GM20431 (cell line): ENCODE measurements around the gene EBF3.

Experiments
- in situ Hi-C: fragments of 300-500 bp; cut with MseI, MboI; formaldehyde crosslinking; loops from one replicate; pipeline ENCODE4 v1.15.0; 2020; ENCODE audit warnings: low sequenced_read_pairs; ENCODE audit not compliant: unreplicated experiment

EBF3 gene

DNA sequence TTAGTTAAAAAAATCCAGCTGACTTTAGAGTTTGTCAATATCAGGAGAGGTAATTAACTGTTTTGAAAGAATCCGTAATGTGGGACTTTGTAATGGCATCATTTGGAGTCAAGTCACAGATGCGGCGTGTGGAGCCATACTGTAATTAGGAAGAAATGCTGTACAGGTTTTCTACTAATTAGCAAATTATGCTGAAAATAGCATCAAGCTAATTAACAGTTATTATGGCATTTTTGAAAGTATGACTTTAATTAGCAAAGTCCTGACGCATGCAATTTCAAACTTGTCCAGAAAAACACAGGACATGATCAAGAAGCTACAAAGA lies 68.3 kb downstream of the EBF3 start:
- in situ Hi-C loops = no loop called here

DNA sequence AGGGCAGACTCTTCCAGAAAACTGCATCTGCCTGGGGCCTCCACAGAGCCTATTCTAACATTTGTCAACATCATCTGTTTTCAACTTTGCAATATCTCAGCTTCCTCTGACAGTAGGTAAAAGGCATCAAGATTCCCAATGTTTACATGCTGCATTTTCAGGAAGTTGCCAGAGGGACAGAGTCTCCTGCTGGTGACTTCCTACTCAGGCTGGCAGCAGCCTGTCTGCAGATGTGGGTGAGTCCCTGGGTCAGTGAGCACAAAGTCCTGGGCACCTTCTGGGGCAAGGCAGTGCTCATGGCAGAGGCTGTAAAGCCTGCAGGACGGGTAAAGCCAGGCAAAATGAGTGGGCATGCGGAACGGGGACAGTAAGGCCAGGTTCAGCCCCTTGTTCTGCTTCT lies 69.4 kb downstream of the EBF3 start:
- in situ Hi-C loops = no loop called here

DNA sequence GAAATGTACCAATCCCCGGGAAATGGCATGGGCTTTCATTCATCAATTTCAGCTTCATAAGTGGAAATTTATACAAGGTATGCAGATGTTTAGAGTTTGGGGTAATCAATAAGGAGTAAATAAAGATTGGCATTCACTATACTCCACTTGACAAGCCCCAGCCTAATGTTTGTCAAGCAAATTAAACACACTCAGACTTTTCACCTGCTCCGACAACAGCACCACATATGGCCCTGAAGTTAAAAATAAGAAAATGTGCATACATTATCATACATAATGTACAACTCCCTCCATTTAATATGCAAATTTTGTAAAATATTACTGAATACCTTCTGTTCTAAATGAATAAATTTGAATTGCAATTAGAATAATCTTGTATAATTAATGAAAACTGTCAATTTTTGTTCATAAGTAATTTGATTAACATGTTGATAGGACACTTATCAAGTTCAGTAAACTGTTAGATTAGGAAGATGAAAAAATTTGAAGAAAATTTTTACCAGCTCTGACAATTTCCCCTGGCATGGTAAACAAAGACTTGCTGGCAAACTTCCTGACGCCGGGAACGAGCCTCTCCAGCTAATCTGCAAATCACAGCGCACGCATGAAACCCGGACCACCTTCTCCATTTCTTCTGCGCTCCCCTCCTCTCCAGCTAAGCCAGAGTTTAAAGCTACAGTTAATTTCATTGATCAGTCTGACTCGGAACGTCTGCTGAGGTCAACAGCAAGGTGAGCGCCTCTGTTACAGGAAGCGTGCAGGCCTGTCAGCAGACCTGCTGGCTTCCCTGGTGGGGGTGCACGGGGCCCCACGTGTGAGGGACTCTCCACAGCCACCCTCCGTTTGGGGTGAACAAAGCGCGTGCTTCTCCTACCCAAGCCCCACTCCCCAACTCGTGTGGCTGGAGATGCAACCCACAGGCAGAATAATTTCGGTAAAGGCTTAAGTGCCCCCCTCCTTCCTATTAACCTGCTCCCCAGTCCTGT lies 70.7 kb downstream of the EBF3 start:
- in situ Hi-C loops = no loop called here

DNA sequence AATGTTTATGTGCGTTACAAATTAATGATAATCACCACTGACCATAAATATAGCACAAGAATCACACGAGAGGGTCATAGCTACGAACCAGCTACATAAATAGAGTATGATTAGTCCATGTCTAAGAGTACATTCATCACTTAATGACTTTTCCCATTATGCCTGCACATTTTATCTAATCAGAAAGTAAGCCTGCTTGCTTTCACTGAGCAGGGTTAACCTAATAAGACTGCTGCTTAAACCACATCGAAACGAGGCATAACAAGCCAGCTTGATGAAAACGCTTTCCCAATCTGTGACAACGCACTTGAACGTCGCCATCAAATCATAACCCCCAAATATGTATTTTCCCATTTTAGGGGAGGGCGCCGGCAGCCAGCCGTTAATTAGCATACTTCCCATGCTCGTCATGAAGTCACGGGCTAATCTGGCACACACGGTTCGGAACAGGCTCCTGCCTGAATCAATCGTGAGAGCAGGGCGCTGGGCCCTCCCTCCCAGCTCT lies 71.5 kb downstream of the EBF3 start:
- in situ Hi-C loops = no loop called here

DNA sequence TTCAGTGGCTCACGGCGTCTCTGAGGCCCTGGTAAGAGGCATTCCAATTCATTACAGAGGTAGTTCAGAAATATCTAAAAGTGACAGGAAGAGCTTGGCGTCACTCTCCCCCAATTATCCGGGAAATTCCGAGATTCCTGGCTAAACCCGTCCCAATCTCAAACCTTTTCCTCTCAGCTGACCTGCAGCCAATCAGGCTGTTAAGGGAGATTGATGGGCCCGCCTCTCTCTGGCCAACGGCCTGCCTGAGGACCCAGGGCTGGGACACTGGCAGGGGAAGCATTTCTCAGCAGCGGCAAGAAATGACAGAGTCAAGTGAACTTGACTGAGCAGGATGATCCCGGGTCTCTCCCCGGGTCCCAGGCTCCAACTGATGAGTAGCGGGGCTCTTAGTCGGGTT lies 72.3 kb downstream of the EBF3 start:
- in situ Hi-C loops = no loop called here

DNA sequence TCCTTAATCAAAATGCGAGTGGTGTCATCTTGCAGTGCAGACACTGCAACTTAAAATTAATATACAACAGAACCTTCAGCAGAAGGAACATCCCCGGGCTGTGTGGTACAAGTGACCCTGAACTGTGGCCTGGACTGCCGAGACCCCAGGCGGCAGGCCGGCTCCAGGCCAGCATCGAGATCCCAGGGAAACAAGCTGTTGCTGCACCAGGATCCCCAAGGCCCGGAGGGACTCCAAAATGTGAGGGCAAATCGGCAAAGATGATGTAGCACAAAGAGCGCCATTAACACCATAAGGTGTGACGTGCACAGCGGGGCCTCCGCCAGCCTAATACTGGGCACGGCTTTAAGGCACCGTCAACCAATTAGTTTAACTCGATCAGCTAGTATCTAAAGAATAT lies 73.9 kb downstream of the EBF3 start:
- in situ Hi-C loops = no loop called here

DNA sequence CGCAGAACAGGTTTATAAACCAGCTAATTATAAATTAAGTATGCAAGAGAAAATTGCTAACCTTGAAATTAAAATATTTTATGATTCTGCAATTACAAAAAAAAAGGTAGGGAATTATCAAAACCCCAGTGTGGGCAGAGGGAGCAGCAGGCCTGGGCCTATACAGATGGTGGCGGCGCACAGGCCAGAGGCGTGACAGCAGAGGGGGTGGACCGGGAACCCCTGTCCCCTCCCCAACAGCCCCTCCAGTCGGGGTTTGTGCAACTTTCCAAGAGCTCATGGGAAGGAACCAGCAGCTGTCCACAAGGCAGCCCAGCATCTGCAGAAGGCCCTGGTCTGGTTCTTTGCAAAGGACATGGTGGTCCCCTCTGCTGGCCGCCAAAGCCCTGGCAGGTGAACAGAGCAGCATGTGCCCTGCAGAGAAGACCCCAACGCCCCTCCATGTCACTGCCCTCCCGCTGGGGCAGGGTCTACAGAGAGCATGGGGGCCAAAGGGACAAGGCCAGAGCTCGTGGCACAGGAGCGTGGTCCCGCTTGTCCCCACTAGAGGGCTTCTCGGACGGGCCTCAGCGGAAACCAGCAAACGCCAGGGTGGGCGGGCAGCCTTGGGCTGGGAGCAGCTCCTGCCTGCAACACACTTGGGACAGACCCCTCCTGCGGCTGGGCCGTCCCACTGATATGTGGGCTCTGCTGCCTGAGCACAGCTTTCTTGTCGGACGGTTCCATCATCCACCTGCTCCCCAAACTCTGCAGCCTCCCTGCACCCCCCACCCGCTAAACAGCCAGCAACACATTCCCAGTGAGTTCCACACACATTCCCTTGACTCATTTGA lies 75.1 kb downstream of the EBF3 start:
- in situ Hi-C loops = no loop called here

DNA sequence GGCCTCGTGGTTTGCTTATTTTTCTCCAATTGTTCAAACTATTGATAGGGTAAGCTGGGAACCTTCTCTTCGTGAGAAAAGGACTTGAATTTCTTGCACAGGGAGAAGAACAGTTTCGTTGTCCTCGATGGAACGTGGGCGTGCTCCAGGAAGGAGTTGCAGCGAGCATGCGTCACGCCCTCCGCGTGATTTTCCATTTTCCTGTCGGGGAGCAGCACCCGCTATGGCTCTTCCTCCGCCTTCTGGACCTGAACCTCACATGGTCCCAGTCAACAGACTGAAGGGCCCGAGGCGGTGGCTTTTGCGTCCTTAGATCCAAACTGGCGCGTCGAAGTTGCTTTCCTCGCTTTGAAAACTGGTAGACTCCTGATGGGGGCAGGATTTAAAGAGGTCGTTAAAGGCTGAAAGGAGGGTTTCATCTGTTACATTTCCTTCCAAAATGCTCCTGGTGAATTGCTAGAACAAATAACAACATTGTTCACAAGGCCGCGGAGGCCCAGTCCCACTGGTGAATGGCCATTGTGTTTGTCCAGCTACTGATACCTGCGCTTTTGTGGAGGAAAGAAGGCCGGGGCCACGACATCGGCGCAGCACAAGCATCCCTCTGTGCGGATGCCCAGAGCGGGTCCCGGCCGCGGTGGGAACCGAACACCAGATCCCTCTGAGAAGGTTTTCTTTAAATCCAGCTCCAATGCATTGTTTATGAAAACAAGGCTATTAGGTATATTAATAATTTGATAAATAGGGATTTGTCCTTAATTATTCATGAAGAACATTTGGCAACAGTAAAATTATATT lies 75.9 kb downstream of the EBF3 start:
- in situ Hi-C loops = no loop called here

DNA sequence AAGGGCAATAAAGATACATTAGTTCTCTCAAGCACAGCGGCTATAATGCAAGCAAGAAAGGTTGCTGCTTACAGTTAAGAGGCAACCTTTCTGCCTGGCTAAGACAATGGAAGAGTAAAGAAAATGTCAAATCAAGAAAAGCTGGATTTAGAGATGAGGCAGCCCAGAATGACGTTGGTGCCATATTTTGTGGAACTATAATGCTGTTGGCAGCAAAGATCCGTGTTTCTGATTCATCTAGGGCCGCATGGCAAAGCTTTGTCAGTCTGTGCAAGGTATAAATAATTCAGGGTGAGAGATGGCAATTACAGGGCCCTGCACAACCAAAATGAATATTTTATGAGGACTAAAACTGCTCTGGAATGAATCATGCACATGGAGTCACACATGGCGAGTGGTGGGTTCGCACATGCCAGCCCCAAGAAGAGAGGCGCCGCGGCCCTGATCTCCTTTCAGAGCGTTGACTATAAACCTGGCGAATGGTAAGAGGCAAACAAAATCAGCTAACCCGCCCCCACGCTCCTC lies 76.6 kb downstream of the EBF3 start:
- in situ Hi-C loops = no loop called here

DNA sequence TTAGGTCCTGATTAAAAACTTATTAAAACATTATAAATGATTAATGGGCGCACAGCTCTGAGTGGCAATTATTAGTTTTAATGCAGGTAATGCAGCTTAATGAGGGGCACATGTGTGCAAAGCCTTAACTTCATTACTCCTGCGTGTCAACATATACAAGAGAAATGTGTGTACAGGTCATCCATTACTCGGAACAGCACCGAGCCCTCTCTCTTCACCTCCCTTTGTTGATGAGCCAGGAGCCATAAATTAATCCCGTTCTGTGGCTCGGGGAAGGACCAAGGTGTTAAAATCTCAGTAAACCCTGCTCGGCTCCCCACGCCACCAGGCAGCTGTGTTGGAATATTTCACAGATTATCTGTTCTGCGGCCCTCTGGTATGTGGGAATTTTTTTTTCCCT lies 77.8 kb downstream of the EBF3 start:
- in situ Hi-C loops = no loop called here

DNA sequence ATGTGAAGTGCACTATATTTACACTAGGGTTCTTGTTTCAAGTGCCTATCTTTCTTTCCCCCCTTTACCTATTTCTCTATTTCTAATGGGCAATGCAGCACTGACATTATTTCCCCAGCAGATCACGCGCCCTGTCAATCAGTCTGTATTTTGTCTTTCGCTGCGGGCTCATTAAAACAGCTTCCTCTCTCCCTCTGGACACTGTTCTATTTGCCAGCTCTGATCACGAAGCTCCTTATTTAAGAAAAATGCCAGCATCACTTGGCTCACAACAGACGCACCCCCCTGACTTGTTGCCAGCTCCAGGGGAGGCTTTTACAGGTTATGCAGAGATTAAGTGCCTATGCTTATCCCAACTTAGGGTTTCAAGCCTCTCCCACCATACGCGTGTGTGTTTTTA lies 78.5 kb downstream of the EBF3 start:
- in situ Hi-C loops = no loop called here

DNA sequence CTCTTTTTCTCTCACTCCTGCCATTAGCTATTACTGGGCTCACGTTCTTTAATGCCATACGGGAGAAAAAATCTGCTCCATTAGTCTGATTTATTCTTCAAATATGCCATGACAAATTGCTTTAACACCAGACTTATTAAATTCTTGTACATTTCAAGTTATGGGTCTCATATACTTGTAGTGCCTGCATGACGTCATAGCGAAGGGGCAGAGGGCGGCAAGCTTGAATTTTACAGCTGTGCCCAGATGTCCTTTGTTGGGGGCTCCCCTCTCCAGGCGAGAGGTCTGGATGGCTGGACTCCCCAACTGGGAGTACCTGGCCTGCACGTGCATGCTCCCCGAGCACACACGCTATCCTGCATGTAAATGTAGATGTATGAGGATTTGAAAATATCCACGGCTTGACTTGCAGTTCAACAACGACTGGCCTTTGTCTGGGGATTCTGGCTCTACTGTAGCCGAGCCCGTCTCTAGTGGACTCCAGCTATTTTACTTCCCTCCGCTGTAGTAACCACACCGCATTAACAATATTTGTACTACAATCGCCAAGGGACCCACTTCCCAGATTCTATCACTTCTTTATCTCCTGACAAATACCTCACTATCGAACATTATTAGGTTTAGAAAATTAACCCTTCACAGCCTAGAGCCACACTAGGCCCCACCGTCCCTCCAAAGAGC lies 79.5 kb downstream of the EBF3 start:
- in situ Hi-C loops = no loop called here

DNA sequence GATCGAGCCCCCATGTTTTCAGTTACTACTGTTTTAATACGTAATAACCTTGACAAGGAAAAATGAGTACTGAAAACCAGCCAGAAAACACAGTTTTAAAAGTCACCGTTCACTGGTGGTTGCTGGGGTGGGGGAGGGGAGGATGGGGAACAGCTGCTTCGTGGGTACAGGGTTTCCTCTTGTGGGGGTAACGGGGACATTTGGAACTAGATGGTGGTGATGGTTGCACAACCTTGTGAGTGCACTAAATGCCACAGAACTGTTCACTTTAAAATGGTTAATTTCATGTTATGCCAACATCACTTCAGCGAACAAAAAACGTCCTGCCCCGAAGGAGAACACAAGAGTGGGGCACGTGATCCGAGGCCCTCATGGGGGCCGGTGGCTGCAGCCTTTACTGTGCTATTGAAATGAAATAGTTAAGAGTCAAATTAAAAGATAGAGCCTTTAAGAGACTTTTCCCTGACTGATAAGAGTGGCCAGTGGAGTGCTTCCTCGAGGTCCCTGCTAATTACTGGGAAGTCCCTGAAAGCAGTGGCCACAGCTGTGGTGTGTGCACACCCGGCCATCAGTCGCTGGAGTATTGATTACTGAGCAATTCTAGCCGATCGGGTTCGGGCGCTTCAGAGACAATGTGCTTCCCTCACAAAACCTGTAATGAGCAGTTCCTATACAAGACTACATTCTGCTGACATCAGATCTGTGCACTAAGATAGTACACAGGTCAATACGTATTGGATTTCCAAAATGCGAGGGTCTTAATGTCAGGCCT lies 80.3 kb downstream of the EBF3 start:
- in situ Hi-C loops = no loop called here

DNA sequence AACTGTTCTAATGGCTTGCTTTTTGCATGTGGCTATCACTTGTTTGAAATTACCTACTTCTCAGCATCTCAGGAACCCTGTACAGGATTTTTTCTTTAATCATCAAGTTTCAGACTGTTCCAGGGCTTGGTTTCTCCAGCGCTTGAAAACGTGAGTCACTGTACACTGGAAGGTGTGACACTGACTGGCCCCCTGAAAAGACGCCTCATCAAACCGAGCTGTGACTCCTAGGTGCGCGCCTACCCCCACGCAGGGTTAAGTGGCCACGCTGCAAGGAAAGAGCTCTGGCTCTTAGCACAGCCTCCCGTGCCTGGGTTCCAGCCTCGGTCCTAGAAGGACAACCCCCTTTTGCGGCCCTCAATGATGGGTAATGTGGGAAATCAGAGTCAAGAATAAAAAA lies 81.0 kb downstream of the EBF3 start:
- in situ Hi-C loops = no loop called here

DNA sequence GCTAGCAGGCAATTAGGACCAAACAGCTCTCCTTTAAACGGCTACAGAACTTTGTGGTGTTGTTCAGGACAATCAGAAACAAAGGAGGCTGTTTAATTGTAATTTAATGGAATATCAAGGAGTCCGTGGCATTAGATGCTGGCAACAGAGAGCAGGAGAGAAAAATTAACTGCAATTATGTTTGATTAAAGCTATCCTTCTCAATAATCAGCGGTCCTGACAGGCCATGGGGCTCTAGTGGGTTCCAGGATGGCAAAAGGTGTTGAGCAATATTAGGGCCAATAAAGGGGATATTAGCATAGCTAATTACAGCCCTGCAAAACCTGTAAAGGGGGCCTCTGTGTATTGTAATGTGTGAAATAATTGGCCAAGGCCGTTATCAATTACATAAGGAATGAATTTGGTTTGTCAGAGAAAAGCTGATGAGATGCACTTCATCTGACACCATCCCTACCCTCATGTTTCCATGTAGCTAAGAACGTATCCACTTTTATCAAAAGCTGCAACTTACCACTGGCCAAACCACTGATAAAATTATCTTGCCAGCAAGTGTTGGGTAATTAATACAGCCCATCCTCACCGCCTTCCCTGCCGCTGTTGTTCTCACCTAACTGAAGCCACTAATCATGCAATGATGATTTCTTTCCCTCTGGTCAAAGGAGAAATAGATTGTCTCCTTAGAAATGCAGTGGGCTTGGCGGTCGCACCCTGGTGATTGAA lies 81.6 kb downstream of the EBF3 start:
- in situ Hi-C loops = no loop called here

DNA sequence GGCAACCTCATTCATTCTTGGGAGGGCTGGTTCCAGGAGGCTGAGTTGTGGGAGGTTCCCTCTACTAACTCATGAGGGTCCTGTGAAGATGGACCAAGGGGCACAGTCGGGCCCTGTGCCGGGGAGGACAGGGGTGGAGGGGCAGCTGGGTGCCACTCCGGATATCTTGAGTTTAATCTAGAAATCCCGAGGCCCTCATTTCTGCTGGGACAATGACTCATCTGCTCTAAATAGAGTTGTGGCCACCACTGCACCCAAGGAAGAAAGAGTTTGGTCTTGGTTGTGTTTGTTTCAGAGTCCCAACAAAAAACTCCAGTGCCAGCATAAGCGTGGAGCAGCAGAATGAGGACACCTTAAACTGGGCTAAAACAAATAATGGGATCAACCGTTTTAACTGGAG lies 82.4 kb downstream of the EBF3 start:
- in situ Hi-C loops = no loop called here

DNA sequence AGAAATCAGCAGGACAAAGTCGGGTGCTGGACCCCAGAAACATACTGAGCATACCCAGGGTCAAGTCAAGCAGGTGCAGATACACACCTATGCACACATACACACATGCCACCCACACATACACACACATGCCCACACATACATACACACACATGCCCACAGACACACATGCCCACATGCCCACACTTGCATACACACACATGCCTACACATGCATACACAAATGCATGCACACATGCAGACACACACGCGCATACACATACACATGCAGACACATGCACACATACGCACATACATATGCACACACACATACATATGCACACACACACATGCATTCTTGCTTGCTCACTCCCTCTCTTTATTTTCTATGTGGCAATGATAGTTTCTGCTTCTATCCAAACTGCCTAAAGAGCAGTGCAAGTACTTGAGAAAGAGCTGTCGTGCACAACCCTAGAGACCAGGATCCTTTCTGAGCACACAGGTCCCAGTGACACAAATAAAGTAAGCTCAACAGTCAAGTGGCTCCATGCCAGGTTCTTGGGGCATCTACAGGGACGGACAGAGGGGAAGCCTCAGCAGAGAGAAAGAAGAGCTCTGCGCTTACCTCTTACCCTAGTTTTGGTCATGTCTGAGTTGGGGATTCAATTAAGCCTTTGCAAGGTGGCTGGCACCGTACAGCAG lies 83.7 kb downstream of the EBF3 start:
- in situ Hi-C loops = no loop called here

DNA sequence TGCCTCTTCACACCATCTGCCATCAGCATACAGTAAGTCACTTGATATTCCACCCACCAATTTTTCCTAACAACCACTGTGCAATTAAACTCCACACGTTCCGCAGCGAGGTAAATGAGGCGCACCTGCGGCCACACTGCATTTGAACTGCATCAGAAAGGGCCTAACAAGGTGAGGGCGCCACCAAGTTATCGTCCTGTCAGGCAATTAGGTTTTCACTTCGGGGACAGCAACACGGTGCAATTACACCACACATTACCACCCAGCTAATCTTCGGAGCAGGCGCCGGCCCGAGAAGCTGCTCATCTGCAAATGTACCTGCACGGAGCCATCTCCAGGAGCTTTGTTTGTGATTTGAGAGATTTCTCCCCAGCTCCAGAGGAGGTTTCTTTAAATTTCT lies 84.4 kb downstream of the EBF3 start:
- in situ Hi-C loops = no loop called here
